ENCODE results near the gene STAG1.
A peak's percentile ranks its signal among the peaks of the same experiment; 100 is the strongest.

The STAG1 gene

GRCh38 chr3:136495213-136495612 is 257.0 kb downstream of the STAG1 start:
- DNase-seq, result no peak

- DNase-seq, result no peak
These were observed 261.4 kb downstream of the STAG1 start for GRCh38 chr3:136490646-136491405.

DNA sequence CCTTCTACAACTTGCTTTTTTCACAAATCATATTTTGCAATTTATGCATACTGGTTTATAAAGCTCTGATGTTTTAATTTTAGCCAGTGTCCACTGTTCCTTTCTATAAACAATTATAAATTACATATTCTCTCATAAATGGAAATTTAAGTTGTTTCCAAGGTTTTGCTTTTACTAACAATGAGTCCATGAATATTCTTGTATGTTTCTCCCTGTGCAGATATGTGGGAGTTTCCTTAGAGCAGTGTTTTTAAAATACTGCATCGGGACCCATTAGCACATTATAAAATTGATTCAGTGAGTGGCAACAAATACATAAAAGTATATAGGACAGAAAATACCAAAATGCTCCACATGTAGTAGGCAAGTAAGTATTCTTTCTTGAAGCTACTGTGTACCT is 266.4 kb downstream of the STAG1 start:
- no peak for DNase-seq

GRCh38 chr3:136476280-136476679 is 275.9 kb downstream of the STAG1 start:
- DNase-seq, result no peak

DNA sequence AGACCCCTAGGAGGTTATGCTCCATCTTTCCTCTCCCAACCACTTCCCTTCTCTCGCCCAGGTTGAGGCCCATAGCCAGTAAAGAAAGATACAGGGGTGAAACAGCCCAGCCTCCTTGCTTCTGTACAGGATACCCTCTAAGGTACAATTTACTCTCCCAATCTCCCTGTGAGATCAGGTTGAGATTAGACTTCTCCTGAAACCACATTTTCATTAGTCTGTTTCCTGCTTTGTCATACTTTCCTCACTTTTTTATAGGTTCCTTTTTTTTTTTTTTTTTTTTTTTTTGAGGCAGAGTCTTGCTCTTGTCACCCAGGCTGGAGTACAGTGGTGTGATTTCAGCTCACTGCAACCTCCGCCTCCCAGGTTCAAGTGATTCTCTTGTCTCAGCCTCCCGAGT is 277.3 kb downstream of the STAG1 start:
- DNase-seq, result peak in 2 of 4 experiments; percentile 2 to 9

DNA sequence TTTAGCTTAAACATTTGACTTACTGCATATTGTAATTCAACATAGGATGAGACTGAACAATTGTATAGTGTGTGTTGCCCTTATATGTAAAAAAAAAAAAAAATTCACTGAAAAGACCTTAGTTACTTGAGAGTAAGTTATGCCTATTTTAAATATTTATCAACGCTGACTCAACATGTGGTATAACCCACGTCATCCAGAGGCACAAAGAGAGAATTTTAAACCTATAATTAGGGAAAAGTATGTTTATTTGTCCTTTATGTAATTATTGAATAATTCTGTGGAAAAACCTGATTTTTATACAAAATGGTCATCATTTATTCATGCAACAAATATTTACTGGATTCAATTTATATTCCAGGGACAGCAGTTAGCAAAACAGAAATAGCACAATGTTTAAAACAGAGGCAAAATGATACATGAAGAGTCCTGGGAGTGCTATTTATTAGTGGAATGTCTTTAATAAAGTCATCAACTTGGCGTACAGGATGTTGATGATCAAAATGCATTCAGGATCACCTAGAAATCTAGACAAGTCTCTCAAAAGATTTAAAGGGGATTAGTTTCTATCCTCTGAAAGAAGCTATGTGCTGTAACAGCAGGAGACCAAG is 278.4 kb downstream of the STAG1 start:
- DNase-seq, result no peak

DNA sequence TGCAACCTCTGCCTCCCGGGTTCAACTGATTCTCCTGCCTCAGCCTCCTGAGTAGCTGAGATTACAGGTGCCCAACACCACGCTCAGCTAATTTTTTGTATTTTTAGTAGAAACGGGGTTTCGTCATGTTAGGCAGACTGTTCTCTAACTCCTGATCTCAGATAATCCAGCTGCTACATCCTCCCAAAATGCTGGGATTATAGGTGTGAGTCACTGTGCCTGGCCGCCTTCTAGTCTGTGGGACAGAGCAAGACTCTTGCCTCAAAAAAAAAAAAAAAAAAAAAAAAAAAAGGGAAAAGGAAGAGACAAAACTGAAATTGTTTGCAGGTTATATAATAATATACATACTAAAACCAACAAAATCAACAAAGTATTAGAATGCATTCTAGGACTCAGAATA is 286.9 kb downstream of the STAG1 start:
- DNase-seq, result no peak

DNA sequence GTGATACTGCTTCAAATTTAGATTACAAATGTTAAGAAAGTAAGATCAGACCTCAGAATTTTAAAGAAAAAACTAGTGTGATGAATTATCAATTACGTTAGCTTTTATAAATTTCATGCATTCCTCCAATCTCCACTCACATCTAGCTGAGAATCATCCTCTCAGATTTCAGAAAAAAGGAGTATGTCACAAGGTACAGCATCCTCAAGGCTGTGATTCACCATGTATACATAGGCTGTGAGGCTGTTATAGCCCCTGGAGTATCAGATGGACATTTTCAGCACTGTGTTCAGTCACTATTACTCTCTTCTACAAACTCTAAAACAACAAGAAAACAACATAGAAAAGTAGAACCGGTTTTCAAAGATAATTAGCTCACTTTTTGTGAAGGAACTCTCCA is 287.7 kb downstream of the STAG1 start:
- no peak for DNase-seq

GRCh38 chr3:136463170-136463569 is 289.0 kb downstream of the STAG1 start:
- DNase-seq, result no peak

DNA sequence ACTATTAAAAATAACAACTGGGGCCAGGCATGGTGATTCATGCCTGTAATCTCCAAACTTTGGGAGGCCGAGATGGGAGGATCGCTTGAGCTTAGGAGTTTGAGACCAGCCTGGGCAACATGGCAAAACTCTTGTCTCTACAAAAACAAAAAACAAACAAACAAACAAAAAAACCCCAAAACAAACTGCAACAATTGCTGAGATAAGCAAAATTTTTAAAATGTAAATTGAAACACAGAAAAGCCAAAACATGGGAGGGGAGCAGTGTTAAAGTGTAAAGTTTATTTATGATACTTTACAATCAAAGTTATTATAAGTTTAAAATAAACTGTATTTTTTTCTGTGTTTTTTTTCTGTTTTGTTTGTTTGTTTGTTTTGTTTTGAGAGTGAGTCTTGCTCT is 294.4 kb downstream of the STAG1 start:
- no peak for DNase-seq

DNA sequence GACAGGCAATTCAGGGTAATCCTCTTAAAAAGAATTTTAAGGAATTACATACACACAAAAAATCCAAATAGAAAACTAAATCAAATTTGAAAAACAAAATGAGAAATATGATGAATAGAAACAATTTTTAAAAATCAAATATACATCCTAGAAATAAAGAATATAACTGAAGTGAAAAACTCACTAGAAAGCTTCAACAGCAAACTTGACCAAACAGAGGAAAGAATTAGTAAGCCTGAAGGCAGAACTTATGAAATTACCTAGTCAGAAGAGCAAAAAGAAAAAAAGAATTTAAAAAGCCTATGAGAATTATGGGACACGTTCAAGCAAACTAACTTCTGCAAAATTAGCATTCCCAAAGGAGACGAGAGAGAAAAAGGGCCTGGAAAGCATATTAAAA is 296.0 kb downstream of the STAG1 start:
- DNase-seq, result no peak

GRCh38 chr3:136444581-136444980 is 307.6 kb downstream of the STAG1 start:
- DNase-seq, result no peak

DNA sequence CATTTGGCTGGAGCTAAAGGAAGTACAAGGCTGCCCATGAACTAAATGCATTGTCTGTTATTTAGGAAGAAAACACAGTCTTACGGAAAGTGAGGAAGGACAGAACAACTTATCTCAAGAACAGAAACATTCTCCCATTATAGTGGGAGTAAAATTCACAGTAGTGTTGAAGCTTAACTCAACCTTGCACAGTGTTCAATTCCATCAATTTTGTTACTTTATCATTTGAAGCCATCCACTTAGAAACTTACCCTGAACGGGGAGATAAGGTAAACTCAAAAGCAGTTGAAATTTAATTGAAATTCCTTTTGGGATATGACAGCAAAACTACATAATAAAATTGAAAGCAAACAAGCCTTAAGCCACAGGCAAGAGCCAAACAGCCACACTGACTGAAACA is 315.1 kb downstream of the STAG1 start:
- no peak for DNase-seq

DNA sequence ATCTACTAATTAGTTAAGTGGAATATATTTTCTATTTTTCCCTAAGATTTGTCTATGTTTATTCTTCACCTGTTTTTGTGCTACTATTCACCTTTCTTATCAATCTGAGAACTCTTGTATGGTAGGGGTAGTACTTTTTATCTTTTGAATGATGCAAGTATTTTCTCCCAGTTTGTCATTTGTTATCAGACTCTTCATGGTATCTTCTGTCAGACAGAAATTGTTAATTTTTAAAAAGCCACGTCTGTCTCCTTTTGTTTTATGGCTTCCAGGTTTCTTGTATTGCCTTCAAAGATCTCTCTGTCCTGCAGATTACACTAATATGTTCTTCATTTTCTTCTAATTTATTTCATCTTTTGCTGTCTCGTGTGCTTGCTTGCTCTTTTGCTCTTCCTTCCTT is 317.7 kb downstream of the STAG1 start:
- no peak for DNase-seq

DNA sequence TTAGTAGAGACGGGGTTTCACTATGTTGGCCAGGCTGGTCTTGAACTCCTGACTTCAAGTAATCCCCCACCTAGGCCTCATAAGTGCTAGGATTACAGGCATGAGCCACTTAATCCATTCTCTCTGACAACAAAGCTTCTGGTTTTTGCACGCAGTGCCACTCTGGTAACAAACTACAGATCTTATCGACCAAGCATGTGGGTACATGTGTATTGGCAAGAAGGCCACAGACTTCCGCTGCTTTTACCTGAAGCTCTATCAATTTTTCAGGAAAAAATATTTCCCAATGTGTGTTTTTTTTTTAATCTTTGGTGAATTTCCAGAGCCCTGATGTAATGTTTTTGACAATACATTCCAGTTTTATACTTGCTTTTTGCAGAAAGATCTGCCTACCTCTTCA is 319.5 kb downstream of the STAG1 start:
- no peak for DNase-seq

DNA sequence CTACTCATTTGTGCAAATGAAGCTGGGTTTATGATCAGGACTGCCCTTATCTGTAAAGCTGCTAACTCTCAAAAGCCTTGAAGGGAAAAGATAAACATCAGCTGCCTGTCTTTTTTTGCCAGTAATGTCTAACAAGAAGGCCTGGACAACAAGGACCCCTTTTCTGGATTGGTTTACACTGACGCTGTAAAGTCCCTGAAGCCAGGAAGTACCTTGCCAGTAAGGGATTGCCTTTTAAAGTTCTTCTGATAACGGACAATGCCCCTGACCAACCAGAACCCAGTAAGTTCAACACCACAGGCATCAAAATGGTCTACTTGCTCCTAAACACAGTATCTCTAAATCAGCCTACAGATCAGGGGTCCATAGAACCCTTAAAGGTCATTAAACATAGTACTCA is 324.0 kb downstream of the STAG1 start:
- no peak for DNase-seq

- DNase-seq, result no peak
These were observed 324.9 kb downstream of the STAG1 start for GRCh38 chr3:136427236-136427635.

GRCh38 chr3:136414476-136414875 is 337.7 kb downstream of the STAG1 start:
- no peak for DNase-seq

DNA sequence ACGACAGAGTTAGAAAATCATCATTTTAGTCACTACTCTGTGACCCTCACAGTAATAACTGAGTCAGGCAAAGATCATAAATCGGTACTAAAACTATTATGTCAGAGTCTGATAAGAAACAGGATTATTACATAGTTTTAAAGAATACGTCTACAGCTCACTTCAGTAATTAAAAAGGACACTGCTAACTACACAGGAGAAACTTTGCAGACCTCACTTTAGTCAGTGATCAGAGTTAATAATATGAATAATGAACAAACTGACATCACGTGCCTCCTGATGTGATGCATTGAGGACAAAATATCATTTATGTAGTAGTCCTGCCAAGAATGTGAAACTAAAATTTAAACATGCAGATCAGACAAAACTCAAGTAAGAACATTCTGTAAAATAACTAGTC is 339.9 kb downstream of the STAG1 start:
- no peak for DNase-seq

GRCh38 chr3:136409549-136409948 is 342.6 kb downstream of the STAG1 start:
- no peak for DNase-seq

GRCh38 chr3:136404056-136404455 is 348.1 kb downstream of the STAG1 start:
- DNase-seq, result no peak

DNA sequence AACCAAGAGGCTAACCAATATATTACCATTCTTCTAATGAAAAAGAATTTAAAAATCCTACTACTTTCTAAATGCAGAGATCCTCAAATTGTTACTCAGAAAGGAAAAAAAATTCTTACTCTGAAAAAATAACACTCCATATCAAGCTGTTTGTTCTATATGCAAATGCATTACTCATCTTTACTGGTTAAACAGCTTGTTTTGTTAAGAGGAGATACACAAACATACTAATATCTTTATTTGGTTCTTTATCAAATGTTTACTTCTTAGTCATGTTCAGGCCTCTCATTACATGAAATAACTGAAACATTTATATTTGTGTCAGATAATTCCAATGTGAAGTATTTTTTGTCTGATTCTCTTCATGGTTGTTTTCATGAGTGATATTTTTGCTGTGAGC is 355.3 kb downstream of the STAG1 start:
- no peak for DNase-seq

GRCh38 chr3:136390574-136390973 is 361.6 kb downstream of the STAG1 start:
- no peak for DNase-seq

DNA sequence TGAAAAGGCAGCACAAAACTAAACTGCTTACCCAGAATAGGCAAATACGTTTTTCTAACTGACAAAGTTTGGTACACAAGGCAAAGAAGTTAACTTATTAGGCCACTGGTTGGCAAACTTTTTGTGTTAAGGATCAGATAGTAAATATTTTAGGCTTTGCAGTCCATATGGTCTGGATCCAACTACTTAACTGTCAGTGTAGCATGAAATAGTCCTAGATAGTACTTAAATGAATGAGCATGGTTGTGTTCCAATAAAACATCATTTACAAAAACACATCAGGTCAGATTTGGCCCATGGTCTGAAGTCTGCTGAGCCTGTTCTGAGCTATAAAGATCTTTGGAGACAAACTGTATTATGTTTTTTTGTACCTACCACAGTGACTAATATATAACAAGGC is 365.1 kb downstream of the STAG1 start:
- no peak for DNase-seq

GRCh38 chr3:136385457-136385856 is 366.7 kb downstream of the STAG1 start:
- DNase-seq, result no peak

Measured in suppressor macrophage (primary cell).